ENCODE results near the gene CIB4. TPM values are rescaled to one million over a fixed set of nuclear protein-coding genes. Genes with fewer than 3 reads are reported as not detected.

Gene CIB4
- total and polyA plus RNA-seq, 9 of the 15 experiments (the other 6 are each of a cell fraction or from before 2014, with no cell fraction given), result not detected

DNA sequence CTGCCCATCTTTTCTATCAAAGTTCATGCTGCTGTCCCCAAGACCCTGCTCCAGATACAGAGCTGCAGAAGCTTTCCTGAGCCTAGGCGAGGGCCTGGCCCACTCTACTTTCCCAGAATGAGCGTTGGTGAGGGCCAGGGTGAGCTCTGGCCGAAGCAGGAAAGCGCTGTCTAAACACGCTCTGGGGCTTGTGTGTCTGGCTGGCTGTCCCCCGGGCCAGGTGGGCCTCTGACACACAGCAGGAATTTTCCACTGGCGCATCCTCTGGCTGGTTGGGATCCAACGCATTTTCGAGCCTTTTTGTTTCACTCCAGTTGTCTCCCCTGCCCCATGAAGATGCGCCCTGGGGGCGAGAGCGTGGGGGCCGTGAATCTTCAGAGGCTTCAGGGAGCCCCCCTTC is 33.6 kb upstream of the CIB4 start:
- H2AFZ ChIP-seq (ENCODE audit: low read depth, low read length), result no peak overlapping the region
- intact Hi-C loops (cut with micrococcal nuclease) (no loop called here), in situ Hi-C loops (cut with MboI) (no loop called here)
- ATAC-seq (no peak), FAIRE-seq (no peak), DNase-seq (ENCODE audit: extremely low read depth in 1 of 4, low spot score in 3 of 4) (no peak)
- no TSS peak for BruUV-seq (replicated peaks)
- H3K27ac ChIP-seq (ENCODE audit: extremely low read depth, low read depth, low read length), result no peak overlapping the region
- ChIA-PET POLR2A (interaction anchor here (0.6 kb wide), 1 partner anchor 715 kb away, joined by 3 read pairs; no protein-coding TSS in a partner anchor), CTCF (ENCODE audit: low intra/inter-chr PET ratio) (no interaction called here)
- H3K27me3 ChIP-seq (ENCODE audit: control insufficient read depth in 2 of 2, insufficient read depth in 2 of 2, low read length in 2 of 2), result peaks cover 18 to 54% of the 10 kb centered on the region in 2 experiments
- no peaks in the 10 kb centered on the region for H4K20me1 ChIP-seq (replicated peaks; ENCODE audit: control insufficient read depth, insufficient read depth, low read length)
- no peaks in the 10 kb centered on the region for H3K4me1 ChIP-seq (replicated peaks in 1 of 2; ENCODE audit: control insufficient read depth in 2 of 2, insufficient read depth in 2 of 2, low read length in 2 of 2)
- TF ChIP-seq ZNF507 (tag; conservative IDR thresholded peaks at IDR 0.05) (no peak), IRF1 (CRISPR knock-in tag; IDR thresholded peaks at IDR 0.05; ENCODE audit: borderline replicate concordance) (no peak), CSDE1 (IDR thresholded peaks at IDR 0.05) (no peak), MAFG (tag; conservative IDR thresholded peaks at IDR 0.05) (no peak), TCFL5 (CRISPR knock-in tag; conservative IDR thresholded peaks at IDR 0.05) (no peak)
- no peaks in the 10 kb centered on the region for H3K79me2 ChIP-seq (ENCODE audit: control insufficient read depth, insufficient read depth, low read length)
- no peak overlapping the region for H3K9ac ChIP-seq (ENCODE audit: insufficient read depth in 1 of 2, low read depth in 2 of 2, low read length in 2 of 2)
- H3K36me3 ChIP-seq (ENCODE audit: control insufficient read depth, insufficient read depth, low read length), result no peaks in the 10 kb centered on the region
- H3K4me2 ChIP-seq (ENCODE audit: insufficient read depth, low read length), result no peak overlapping the region
- no peak overlapping the region for H3K4me3 ChIP-seq
- H3K9me3 ChIP-seq (replicated peaks; ENCODE audit: control insufficient read depth, insufficient read depth, low read depth, low read length), result 0 out of 2 replicates have a peak, but pooled peaks cover 3% of the 10 kb centered on the region
- H3K9me1 ChIP-seq (ENCODE audit: control insufficient read depth, insufficient read depth, low read length), result no peaks in the 10 kb centered on the region
- WGBS (ENCODE audit: insufficient coverage, low coverage, missing lambda C conversion rate), result 0% methylated on average over 12 of the region's 13 CpGs
